SK-N-SH (cell line): ENCODE results near the gene ST3GAL6. TPM values are rescaled to one million over a fixed set of nuclear protein-coding genes. Genes with fewer than 3 reads are reported as not detected.

ENCODE experiments used
- CTCF ChIA-PET: fragments of 300-600, 350-600 bp; formaldehyde crosslinking; extraction: SDS; loops from one replicate; lab custom pipeline; 2021; lab: Yijun Ruan, JAX
- POLR2A ChIA-PET: fragments of 350-600 bp; sonication (Branson Sonifier 250); formaldehyde crosslinking; extraction: SDS; loops from one replicate; lab custom pipeline; 2020; ENCODE audit warnings: antibody characterized with exemption, inconsistent platforms; lab: Yijun Ruan, JAX
- DNase-seq: peaks from one replicate; pipeline ENCODE4 v3.0.0; 2012
- H2AFZ ChIP-seq: fragments of 200-600 bp; sonication (generic); 2 replicates; pipeline ENCODE4 v1.8.1; 2016; ENCODE audit warnings: antibody characterized with exemption, mild to moderate bottlenecking, low read depth
- H3F3A ChIP-seq: fragments of 200-600 bp; sonication (generic); replicated peaks from 2 replicates; pipeline ENCODE3; 2016; ENCODE audit warnings: antibody characterized with exemption, mild to moderate bottlenecking; ENCODE audit not compliant: insufficient read depth
- H3K27ac ChIP-seq, 2 experiments: fragments of 200-500 bp in 1 of 2; fragments of 200-600 bp in 1 of 2; sonication (Bioruptor generic) in 1 of 2; sonication (generic), shearing (Covaris generic) in 1 of 2; 2 replicates each; pipeline versions ENCODE4 v1.5.1 to v1.6.1; 2014 to 2016; ENCODE audit warnings: low read depth in 2 of 2, inconsistent platforms in 1 of 2, low read length in 1 of 2, mild to moderate bottlenecking in 1 of 2, mixed read lengths in 1 of 2
- H3K27me3 ChIP-seq: fragments of 200-600 bp; sonication (generic), shearing (Covaris generic); 2 replicates; pipeline ENCODE4 v1.6.1; 2016; ENCODE audit warnings: mixed run types; ENCODE audit not compliant: insufficient read depth
- H3K36me3 ChIP-seq, 2 experiments: fragments of 200-500 bp in 1 of 2; fragments of 200-600 bp in 1 of 2; sonication (Bioruptor generic) in 1 of 2; sonication (generic) in 1 of 2; replicated peaks in 1 of 2; 2 replicates each; pipeline versions ENCODE3 to v1.5.1; 2014 to 2016; ENCODE audit warnings: low read length in 1 of 2, mild to moderate bottlenecking in 1 of 2; ENCODE audit not compliant: insufficient read depth in 2 of 2, control insufficient read depth in 1 of 2
- H3K4me1 ChIP-seq, 2 experiments: fragments of 200-500 bp in 1 of 2; fragments of 200-600 bp in 1 of 2; sonication (Bioruptor generic) in 1 of 2; sonication (generic), shearing (Covaris generic) in 1 of 2; 2 replicates each; pipeline versions ENCODE4 v1.5.1 to v1.6.1; 2014 to 2016; ENCODE audit warnings: low read depth in 1 of 2, low read length in 1 of 2, mixed run types in 1 of 2; ENCODE audit not compliant: insufficient read depth in 2 of 2, control insufficient read depth in 1 of 2
- H3K4me2 ChIP-seq: fragments of 200-600 bp; sonication (generic), shearing (Covaris generic); 2 replicates; pipeline ENCODE4 v1.6.1; 2017; ENCODE audit warnings: mixed run types
- H3K4me3 ChIP-seq, 2 experiments: fragments of 200-500 bp in 1 of 2; fragments of 200-600 bp in 1 of 2; sonication (Bioruptor generic) in 1 of 2; sonication (generic), shearing (Covaris generic) in 1 of 2; 2 replicates each; pipeline versions ENCODE4 v1.5.1 to v1.8.1; 2014 to 2016; ENCODE audit warnings: low read depth in 2 of 2, inconsistent platforms in 1 of 2, low read length in 1 of 2, mild to moderate bottlenecking in 1 of 2, mixed read lengths in 1 of 2, moderate library complexity in 1 of 2
- H3K79me2 ChIP-seq: fragments of 200-600 bp; sonication (generic); 2 replicates; pipeline ENCODE4 v1.8.1; 2017; ENCODE audit warnings: mild to moderate bottlenecking; ENCODE audit not compliant: insufficient read depth
- H3K9ac ChIP-seq: fragments of 200-600 bp; sonication (generic); 2 replicates; pipeline ENCODE4 v1.6.1; 2017; ENCODE audit warnings: mixed run types
- H3K9me2 ChIP-seq: fragments of 200-600 bp; sonication (generic); 2 replicates; pipeline ENCODE4 v1.6.1; 2017; ENCODE audit warnings: mixed run types
- H3K9me3 ChIP-seq: fragments of 200-600 bp; sonication (generic); 2 replicates; pipeline ENCODE4 v1.6.1; 2017; ENCODE audit warnings: mixed run types, mild to moderate bottlenecking, moderate library complexity
- H4K20me1 ChIP-seq: fragments of 200-600 bp; sonication (generic); 2 replicates; pipeline ENCODE4 v1.6.1; 2017; ENCODE audit warnings: mild to moderate bottlenecking, mixed run types; ENCODE audit not compliant: insufficient read depth
- CHD2 ChIP-seq: fragments of 150-350 bp; IDR thresholded peaks from 2 replicates; pipeline ENCODE4 v1.6.1; 2018; ENCODE audit warnings: low read length; ENCODE audit not compliant: partially characterized antibody
- EP300 ChIP-seq, 2 experiments: IDR thresholded peaks; 2 replicates each; pipeline versions ENCODE4 v1.4.0 to v1.6.1; 2012; ENCODE audit warnings: borderline replicate concordance in 1 of 2, low read depth in 1 of 2, low read length in 1 of 2
- GATA2 ChIP-seq: sonication (generic); formaldehyde crosslinking; IDR thresholded peaks from 2 replicates; pipeline ENCODE4 v1.5.0; 2020; ENCODE audit warnings: mild to moderate bottlenecking, missing genetic modification reagents
- MXI1 ChIP-seq: IDR thresholded peaks from 2 replicates; pipeline ENCODE4 v1.6.1; 2012; ENCODE audit warnings: mild to moderate bottlenecking, low read depth, low read length, improper control_type of control experiment
- RAD21 ChIP-seq: IDR thresholded peaks from 2 replicates; pipeline ENCODE4 v1.6.1; 2012; ENCODE audit warnings: mild to moderate bottlenecking, low read length
- RCOR1 ChIP-seq: fragments of 150-350 bp; IDR thresholded peaks from 2 replicates; pipeline ENCODE4 v1.6.1; 2017; ENCODE audit warnings: antibody characterized with exemption, low read length
- RFX5 ChIP-seq: IDR thresholded peaks from 2 replicates; pipeline ENCODE4 v1.6.1; 2012; ENCODE audit warnings: mild to moderate bottlenecking, improper control_type of control experiment, low read length
- RXRA ChIP-seq: IDR thresholded peaks from 2 replicates; pipeline ENCODE4 v1.4.0; 2012; ENCODE audit warnings: low read depth, mild to moderate bottlenecking, borderline replicate concordance
- TAF1 ChIP-seq: IDR thresholded peaks from 2 replicates; pipeline ENCODE4 v1.6.1; 2012; ENCODE audit warnings: low read depth, mild to moderate bottlenecking, low read length, moderate library complexity, borderline replicate concordance
- TEAD4 ChIP-seq: IDR thresholded peaks from 2 replicates; pipeline ENCODE4 v1.4.0; 2012; ENCODE audit warnings: mild to moderate bottlenecking, borderline replicate concordance; ENCODE audit not compliant: insufficient read depth
- WGBS: methylation state at CpG from one replicate; pipeline ENCODE4 v1.1.6; 2017; ENCODE audit warnings: low lambda C conversion rate; 5-methylcytosine and 5-hydroxymethylcytosine counted together
- polyA plus RNA-seq, 3 experiments: library from polyadenylated mRNA; depleted of rRNA; stranded (reverse); fragments of >200 nt; gene quantifications; 2 replicates each; pipeline ENCODE4 v1.2.3, GENCODE V29; 2012
- TF ChIP-seq, protein P1 (sequence below): IDR thresholded peaks from 2 replicates; pipeline ENCODE4; 2012
- TF ChIP-seq, protein P2 (sequence below): IDR thresholded peaks from 2 replicates; pipeline ENCODE4 v1.4.0; 2012; ENCODE audit warnings: low read depth
- TF ChIP-seq, protein P3 (sequence below): IDR thresholded peaks from 2 replicates; pipeline ENCODE4 v1.6.1; 2012; ENCODE audit warnings: mild to moderate bottlenecking, low read depth, low read length, moderate library complexity
- TF ChIP-seq, protein P4 (sequence below): fragments of 150-350 bp; IDR thresholded peaks from 2 replicates; pipeline ENCODE4 v1.6.1; 2017; ENCODE audit warnings: antibody characterized with exemption, low read length, low read depth, borderline replicate concordance

The ST3GAL6 gene
- polyA plus RNA-seq, 1 of the 3 experiments (the other 2 are of a cell fraction) = 16.3 TPM

DNA sequence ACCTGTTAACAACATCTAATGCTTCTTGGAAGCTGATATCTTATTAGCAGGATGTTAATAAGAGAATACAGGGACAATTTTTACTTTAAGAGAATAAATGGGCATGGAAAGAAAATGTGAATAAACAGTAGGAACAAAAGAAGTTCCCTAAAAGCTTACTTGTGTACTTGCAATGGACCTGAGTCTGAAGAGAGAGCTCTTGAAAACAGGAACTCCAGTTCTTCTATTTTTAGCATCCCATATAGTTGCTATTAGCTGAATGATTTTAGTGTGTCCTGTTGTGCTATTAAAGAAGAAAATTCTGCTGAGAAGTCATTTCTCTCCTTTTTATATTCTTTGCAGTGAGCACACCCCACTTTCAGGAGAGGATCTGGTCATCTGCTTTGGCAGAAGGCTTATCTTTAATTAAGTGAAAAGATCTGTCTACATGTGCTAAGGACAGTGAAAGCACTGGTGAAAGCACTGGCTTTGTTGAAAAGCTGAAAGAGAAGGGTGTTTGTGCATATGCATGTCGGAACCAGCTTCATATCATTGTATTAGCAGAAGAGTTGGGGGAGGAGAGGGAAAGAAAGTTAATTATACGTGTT, 1.4 kb upstream of the ST3GAL6 start:
- Histone ChIP-seq H3K27me3 (no peaks in the 10 kb centered on the region), H3K27ac (peak overlapping the region; percentile 23 to 92; a peak in 3 of 4 replicates), H3K4me2 (no peak overlapping the region), H3K9ac (no peak overlapping the region), H4K20me1 (no peaks in the 10 kb centered on the region), H3F3A (no peaks in the 10 kb centered on the region), H3K9me2 (no peaks in the 10 kb centered on the region), H3K4me3 (no peak overlapping the region), H3K79me2 (peaks cover 62% of the 10 kb centered on the region; the same call in 1 of the 2 replicates), H2AFZ (no peak overlapping the region), H3K4me1 (peaks cover 19 to 48% of the 10 kb centered on the region in 2 experiments), H3K36me3 (peaks cover 0 to 10% of the 10 kb centered on the region in 2 experiments), H3K9me3 (no peaks in the 10 kb centered on the region)
- DNase-seq = peak; percentile 25
- TF ChIP-seq RXRA = no peak
- TF ChIP-seq, protein P1, sequence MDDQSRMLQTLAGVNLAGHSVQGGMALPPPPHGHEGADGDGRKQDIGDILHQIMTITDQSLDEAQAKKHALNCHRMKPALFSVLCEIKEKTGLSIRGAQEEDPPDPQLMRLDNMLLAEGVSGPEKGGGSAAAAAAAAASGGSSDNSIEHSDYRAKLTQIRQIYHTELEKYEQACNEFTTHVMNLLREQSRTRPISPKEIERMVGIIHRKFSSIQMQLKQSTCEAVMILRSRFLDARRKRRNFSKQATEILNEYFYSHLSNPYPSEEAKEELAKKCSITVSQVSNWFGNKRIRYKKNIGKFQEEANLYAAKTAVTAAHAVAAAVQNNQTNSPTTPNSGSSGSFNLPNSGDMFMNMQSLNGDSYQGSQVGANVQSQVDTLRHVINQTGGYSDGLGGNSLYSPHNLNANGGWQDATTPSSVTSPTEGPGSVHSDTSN = no peak
- TF ChIP-seq MXI1 = peak; percentile 37; the same call in 1 of the 2 replicates
- peak; percentile 1; the same call in 1 of the 2 replicates for TF ChIP-seq RAD21
- peak; percentile 73 for TF ChIP-seq GATA2
- peak in 1 of 2 experiments; percentile 74; a peak in 2 of 4 replicates for TF ChIP-seq EP300 (IDR thresholded peaks at IDR 0.05; ENCODE audit: borderline replicate concordance in 1 of 2, low read depth in 1 of 2, low read length in 1 of 2)
- TF ChIP-seq CHD2 = peak; percentile 42
- TF ChIP-seq TAF1 = no peak
- TF ChIP-seq, protein P2, sequence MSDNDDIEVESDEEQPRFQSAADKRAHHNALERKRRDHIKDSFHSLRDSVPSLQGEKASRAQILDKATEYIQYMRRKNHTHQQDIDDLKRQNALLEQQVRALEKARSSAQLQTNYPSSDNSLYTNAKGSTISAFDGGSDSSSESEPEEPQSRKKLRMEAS = no peak
- TF ChIP-seq, protein P3, sequence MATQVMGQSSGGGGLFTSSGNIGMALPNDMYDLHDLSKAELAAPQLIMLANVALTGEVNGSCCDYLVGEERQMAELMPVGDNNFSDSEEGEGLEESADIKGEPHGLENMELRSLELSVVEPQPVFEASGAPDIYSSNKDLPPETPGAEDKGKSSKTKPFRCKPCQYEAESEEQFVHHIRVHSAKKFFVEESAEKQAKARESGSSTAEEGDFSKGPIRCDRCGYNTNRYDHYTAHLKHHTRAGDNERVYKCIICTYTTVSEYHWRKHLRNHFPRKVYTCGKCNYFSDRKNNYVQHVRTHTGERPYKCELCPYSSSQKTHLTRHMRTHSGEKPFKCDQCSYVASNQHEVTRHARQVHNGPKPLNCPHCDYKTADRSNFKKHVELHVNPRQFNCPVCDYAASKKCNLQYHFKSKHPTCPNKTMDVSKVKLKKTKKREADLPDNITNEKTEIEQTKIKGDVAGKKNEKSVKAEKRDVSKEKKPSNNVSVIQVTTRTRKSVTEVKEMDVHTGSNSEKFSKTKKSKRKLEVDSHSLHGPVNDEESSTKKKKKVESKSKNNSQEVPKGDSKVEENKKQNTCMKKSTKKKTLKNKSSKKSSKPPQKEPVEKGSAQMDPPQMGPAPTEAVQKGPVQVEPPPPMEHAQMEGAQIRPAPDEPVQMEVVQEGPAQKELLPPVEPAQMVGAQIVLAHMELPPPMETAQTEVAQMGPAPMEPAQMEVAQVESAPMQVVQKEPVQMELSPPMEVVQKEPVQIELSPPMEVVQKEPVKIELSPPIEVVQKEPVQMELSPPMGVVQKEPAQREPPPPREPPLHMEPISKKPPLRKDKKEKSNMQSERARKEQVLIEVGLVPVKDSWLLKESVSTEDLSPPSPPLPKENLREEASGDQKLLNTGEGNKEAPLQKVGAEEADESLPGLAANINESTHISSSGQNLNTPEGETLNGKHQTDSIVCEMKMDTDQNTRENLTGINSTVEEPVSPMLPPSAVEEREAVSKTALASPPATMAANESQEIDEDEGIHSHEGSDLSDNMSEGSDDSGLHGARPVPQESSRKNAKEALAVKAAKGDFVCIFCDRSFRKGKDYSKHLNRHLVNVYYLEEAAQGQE = no peak
- no peak for TF ChIP-seq TEAD4
- no peak for TF ChIP-seq RFX5
- TF ChIP-seq, protein P4, sequence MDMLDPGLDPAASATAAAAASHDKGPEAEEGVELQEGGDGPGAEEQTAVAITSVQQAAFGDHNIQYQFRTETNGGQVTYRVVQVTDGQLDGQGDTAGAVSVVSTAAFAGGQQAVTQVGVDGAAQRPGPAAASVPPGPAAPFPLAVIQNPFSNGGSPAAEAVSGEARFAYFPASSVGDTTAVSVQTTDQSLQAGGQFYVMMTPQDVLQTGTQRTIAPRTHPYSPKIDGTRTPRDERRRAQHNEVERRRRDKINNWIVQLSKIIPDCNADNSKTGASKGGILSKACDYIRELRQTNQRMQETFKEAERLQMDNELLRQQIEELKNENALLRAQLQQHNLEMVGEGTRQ = no peak
- peak; percentile 46; the same call in 1 of the 2 replicates for TF ChIP-seq RCOR1
- CTCF ChIA-PET = interaction anchor here (1.0 to 2.1 kb wide), 4 partner anchors 28 to 232 kb away, joined by 3 to 6 read pairs (median 5); no protein-coding TSS in a partner anchor
- WGBS = 69% methylated on average over 2 of the region's 2 CpGs
- POLR2A ChIA-PET = interaction anchor here (1.3 to 1.5 kb wide), 2 partner anchors 26 to 29 kb away, joined by 4 to 18 read pairs; no protein-coding TSS in a partner anchor
